HepG2 (cell line): ENCODE results near the gene CKAP5. TPM values are rescaled to one million over a fixed set of nuclear protein-coding genes. Genes with fewer than 3 reads are reported as not detected.

ENCODE experiments used
- ATAC-seq: fragments of 200-7000 bp; cut with Tn5 transposase; 3 replicates; pipeline ENCODE4 v1.9.1; 2020; ENCODE audit warnings: mild to moderate bottlenecking, moderate library complexity
- BruUV-seq: library from RNA; stranded (reverse); fragments of 400-500 nt; replicated peaks from 2 replicates; lab custom pipeline; 2021; lab: Mats Ljungman, UMichigan
- CTCF ChIA-PET: fragments of 300-600 bp; formaldehyde crosslinking; extraction: SDS; loops from one replicate; lab custom pipeline; 2021; ENCODE audit warnings: low total read pairs, inconsistent platforms, low intra/inter-chr PET ratio; lab: Yijun Ruan, JAX
- POLR2A ChIA-PET: fragments of 350-600 bp; sonication (Branson Sonifier 250); formaldehyde crosslinking; loops from one replicate; lab custom pipeline; 2020; ENCODE audit warnings: antibody characterized with exemption, inconsistent platforms; lab: Yijun Ruan, JAX
- DNase-seq: peaks from one replicate; pipeline ENCODE4 v3.0.0-alpha.2; 2015; ENCODE audit warnings: low spot score
- FAIRE-seq: peaks from 3 replicates; lab custom pipeline; 2011; peaks lifted over from hg19 to GRCh38; lab: Jason Lieb, UNC
- H2AFZ ChIP-seq: one replicate; pipeline ENCODE4 v1.6.1; 2011; ENCODE audit warnings: low read length, inconsistent platforms
- H3K27ac ChIP-seq: fragments of 300-600 bp; 3 replicates; pipeline ENCODE4 v1.8.0; 2011; ENCODE audit warnings: mixed run types, mild to moderate bottlenecking, mixed read lengths, low read length, inconsistent platforms; ENCODE audit not compliant: insufficient read depth; ENCODE audit errors: extremely low read length
- H3K27me3 ChIP-seq, 2 experiments: fragments of 200-600 bp in 1 of 2; 2 replicates in 1 of 2; 3 replicates in 1 of 2; pipeline versions ENCODE4 v1.6.0 to v1.8.0; 2011; ENCODE audit warnings: low read length in 2 of 2, mild to moderate bottlenecking in 2 of 2, moderate library complexity in 2 of 2, inconsistent platforms in 1 of 2; ENCODE audit not compliant: insufficient read depth in 2 of 2, control insufficient read depth in 1 of 2
- H3K36me3 ChIP-seq, 2 experiments: fragments of 200-600 bp in 1 of 2; replicated peaks in 1 of 2; 2 replicates in 1 of 2; 3 replicates in 1 of 2; pipeline versions ENCODE4 v1.5.1 to v1.8.0; 2011; ENCODE audit warnings: low read length in 2 of 2, inconsistent platforms in 1 of 2; ENCODE audit not compliant: insufficient read depth in 2 of 2, control insufficient read depth in 1 of 2
- H3K4me1 ChIP-seq: 2 replicates; pipeline ENCODE4 v1.5.1; 2012; ENCODE audit warnings: low read length, inconsistent platforms; ENCODE audit not compliant: insufficient read depth
- H3K4me2 ChIP-seq: 2 replicates; pipeline ENCODE4 v1.6.0; 2011; ENCODE audit warnings: low read depth, low read length, inconsistent platforms
- H3K4me3 ChIP-seq, 3 experiments: fragments of 200-600 bp in 1 of 3; sonication (generic), shearing (Covaris generic) in 1 of 3; replicated peaks in 1 of 3; 2 replicates each; pipeline ENCODE4 v1.5.1; 2011 to 2016; ENCODE audit warnings: low read length in 3 of 3, inconsistent platforms in 2 of 3, low read depth in 2 of 3, mild to moderate bottlenecking in 2 of 3, control low read depth in 1 of 3, mixed read lengths in 1 of 3; ENCODE audit not compliant: insufficient read depth in 1 of 3
- H3K79me2 ChIP-seq: one replicate; pipeline ENCODE4 v1.6.1; 2011; ENCODE audit warnings: low read length, inconsistent platforms; ENCODE audit not compliant: insufficient read depth
- H3K9ac ChIP-seq: 2 replicates; pipeline ENCODE4 v1.6.0; 2011; ENCODE audit warnings: mild to moderate bottlenecking, low read depth, low read length, inconsistent platforms; ENCODE audit not compliant: insufficient read depth
- H3K9me3 ChIP-seq: 2 replicates; pipeline ENCODE4 v1.5.1; 2012; ENCODE audit warnings: mild to moderate bottlenecking, low read length
- H4K20me1 ChIP-seq: 2 replicates; pipeline ENCODE4 v1.6.0; 2011; ENCODE audit warnings: inconsistent platforms, mild to moderate bottlenecking, low read length, moderate library complexity; ENCODE audit not compliant: insufficient read depth
- ARHGAP35 ChIP-seq: sonication (generic); formaldehyde crosslinking; IDR thresholded peaks from 2 replicates; pipeline ENCODE4 v1.9.0; 2022; ENCODE audit warnings: mild to moderate bottlenecking, inconsistent platforms, moderate library complexity, missing genetic modification reagents, borderline replicate concordance
- ATF6 ChIP-seq: sonication (generic); formaldehyde crosslinking; conservative IDR thresholded peaks from 2 replicates; pipeline ENCODE4 v1.4.0; 2020; ENCODE audit warnings: missing genetic modification reagents
- GABPB1 ChIP-seq: IDR thresholded peaks from 2 replicates; pipeline ENCODE4 v1.6.1; 2016; ENCODE audit warnings: mild to moderate bottlenecking, missing genetic modification reagents, moderate library complexity, missing compliant biosample characterization
- HES4 ChIP-seq: sonication (generic); formaldehyde crosslinking; IDR thresholded peaks from 2 replicates; pipeline ENCODE4 v1.9.0; 2021; ENCODE audit warnings: mild to moderate bottlenecking, missing genetic modification reagents, borderline replicate concordance
- MIER2 ChIP-seq: IDR thresholded peaks from 2 replicates; pipeline ENCODE4 v1.6.1; 2016; ENCODE audit warnings: missing biosample characterization, missing genetic modification reagents
- MTA3 ChIP-seq: sonication (generic); formaldehyde crosslinking; IDR thresholded peaks from 2 replicates; pipeline ENCODE4 v1.4.0; 2020; ENCODE audit warnings: missing genetic modification reagents
- NCOA1 ChIP-seq: sonication (generic); formaldehyde crosslinking; IDR thresholded peaks from 2 replicates; pipeline ENCODE4 v1.9.0; 2021; ENCODE audit warnings: missing genetic modification reagents
- PHB2 ChIP-seq: fragments of 450-650 bp; IDR thresholded peaks from 2 replicates; pipeline ENCODE4 v1.6.1; 2018; ENCODE audit not compliant: partially characterized antibody
- PRPF4 ChIP-seq: fragments of 200-400 bp; formaldehyde crosslinking; IDR thresholded peaks from 2 replicates; pipeline ENCODE4 v1.6.1; 2016; ENCODE audit warnings: low read length, low read depth; ENCODE audit not compliant: poor library complexity, severe bottlenecking
- SRSF4 ChIP-seq: fragments of 200-400 bp; formaldehyde crosslinking; IDR thresholded peaks from one replicate; pipeline ENCODE4 v1.6.1; 2018; ENCODE audit warnings: mild to moderate bottlenecking, low read depth, low read length, moderate library complexity; ENCODE audit not compliant: poor library complexity, severe bottlenecking
- TOPORS ChIP-seq: sonication (generic); formaldehyde crosslinking; IDR thresholded peaks from 2 replicates; pipeline ENCODE4 v1.8.0; 2023; ENCODE audit warnings: mild to moderate bottlenecking, missing genetic modification reagents
- ZBTB38 ChIP-seq: sonication (generic); formaldehyde crosslinking; IDR thresholded peaks from 2 replicates; pipeline ENCODE4 v1.5.1; 2020; ENCODE audit warnings: mild to moderate bottlenecking, missing genetic modification reagents
- ZFP36L2 ChIP-seq: sonication (generic); formaldehyde crosslinking; IDR thresholded peaks from 2 replicates; pipeline ENCODE4 v1.4.0; 2020; ENCODE audit warnings: missing genetic modification reagents
- ZNF530 ChIP-seq: sonication (generic); formaldehyde crosslinking; IDR thresholded peaks from 2 replicates; pipeline ENCODE4 v1.5.0; 2020; ENCODE audit warnings: low read depth, mild to moderate bottlenecking, missing genetic modification reagents
- WGBS: methylation state at CpG from one replicate; pipeline ENCODE4 v1.1.6; 2017; ENCODE audit warnings: low lambda C conversion rate; 5-methylcytosine and 5-hydroxymethylcytosine counted together
- in situ Hi-C: cut with HindIII; loops from 2 replicates; pipeline ENCODE4 v1.10.0; 2017; ENCODE audit warnings: low pct_unique_long_range_greater_than_20kb; ENCODE audit not compliant: extremely low pct_ligation_motif_present
- intact Hi-C: fragments of 100-400 bp; cut with micrococcal nuclease; formaldehyde crosslinking; loops from one replicate; pipeline ENCODE4 v1.10.0; 2022; ENCODE audit not compliant: unreplicated experiment
- polyA plus RNA-seq, 8 experiments: library from polyadenylated mRNA; depleted of rRNA in 3 of 8; stranded (reverse) in 7 of 8; unstranded in 1 of 8; fragments of >200 nt; fragmentation: Illumina TruSeq in 4 of 8; extraction: Trizol in 4 of 8; gene quantifications; 2 replicates each; pipeline versions ENCODE4 v1.2.1 to v1.2.3, GENCODE V29; 2011 to 2016; ENCODE audit warnings: low read depth in 4 of 8, missing spikeins in 1 of 8, mixed read lengths in 1 of 8; ENCODE audit not compliant: insufficient read depth in 1 of 8
- total RNA-seq, 5 experiments: library from RNA; depleted of rRNA; stranded (reverse); fragments of >200 nt; fragmentation: Illumina TruSeq; extraction: Trizol; gene quantifications; 2 replicates each; pipeline ENCODE4 v1.2.3, GENCODE V29; 2016; ENCODE audit warnings: low read depth in 1 of 5
- TF ChIP-seq, protein P1 (sequence below): sonication (generic); formaldehyde crosslinking; IDR thresholded peaks from 2 replicates; pipeline ENCODE4 v1.4.0; 2020; ENCODE audit warnings: missing genetic modification reagents
- TF ChIP-seq, protein P2 (sequence below), 2 experiments: IDR thresholded peaks; 2 replicates each; pipeline ENCODE4 v1.6.1; 2011 to 2012; ENCODE audit warnings: low read length in 2 of 2, borderline replicate concordance in 1 of 2, low read depth in 1 of 2, mild to moderate bottlenecking in 1 of 2, moderate library complexity in 1 of 2
- TF ChIP-seq, protein P3 (sequence below): sonication (generic); formaldehyde crosslinking; IDR thresholded peaks from 2 replicates; pipeline ENCODE4 v1.5.0; 2020; ENCODE audit warnings: mild to moderate bottlenecking, missing genetic modification reagents, borderline replicate concordance

The CKAP5 gene
- total and polyA plus RNA-seq, 2 of the 13 experiments (the other 11 are each of a cell fraction or from before 2014, with no cell fraction given): 79.2 to 103 TPM

- no peak for DNase-seq
- POLR2A ChIA-PET: no interaction called here
- no peak for TF ChIP-seq PHB2
- TF ChIP-seq, protein P1, sequence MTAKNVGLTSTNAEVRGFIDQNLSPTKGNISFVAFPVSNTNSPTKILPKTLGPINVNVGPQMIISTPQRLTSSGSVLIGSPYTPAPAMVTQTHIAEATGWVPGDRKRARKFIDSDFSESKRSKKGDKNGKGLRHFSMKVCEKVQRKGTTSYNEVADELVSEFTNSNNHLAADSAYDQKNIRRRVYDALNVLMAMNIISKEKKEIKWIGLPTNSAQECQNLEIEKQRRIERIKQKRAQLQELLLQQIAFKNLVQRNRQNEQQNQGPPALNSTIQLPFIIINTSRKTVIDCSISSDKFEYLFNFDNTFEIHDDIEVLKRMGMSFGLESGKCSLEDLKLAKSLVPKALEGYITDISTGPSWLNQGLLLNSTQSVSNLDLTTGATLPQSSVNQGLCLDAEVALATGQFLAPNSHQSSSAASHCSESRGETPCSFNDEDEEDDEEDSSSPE (CRISPR knock-in tag): no peak
- TF ChIP-seq ARHGAP35 (CRISPR knock-in tag): no peak
- TF ChIP-seq MIER2 (CRISPR knock-in tag): no peak
- TF ChIP-seq, protein P2, sequence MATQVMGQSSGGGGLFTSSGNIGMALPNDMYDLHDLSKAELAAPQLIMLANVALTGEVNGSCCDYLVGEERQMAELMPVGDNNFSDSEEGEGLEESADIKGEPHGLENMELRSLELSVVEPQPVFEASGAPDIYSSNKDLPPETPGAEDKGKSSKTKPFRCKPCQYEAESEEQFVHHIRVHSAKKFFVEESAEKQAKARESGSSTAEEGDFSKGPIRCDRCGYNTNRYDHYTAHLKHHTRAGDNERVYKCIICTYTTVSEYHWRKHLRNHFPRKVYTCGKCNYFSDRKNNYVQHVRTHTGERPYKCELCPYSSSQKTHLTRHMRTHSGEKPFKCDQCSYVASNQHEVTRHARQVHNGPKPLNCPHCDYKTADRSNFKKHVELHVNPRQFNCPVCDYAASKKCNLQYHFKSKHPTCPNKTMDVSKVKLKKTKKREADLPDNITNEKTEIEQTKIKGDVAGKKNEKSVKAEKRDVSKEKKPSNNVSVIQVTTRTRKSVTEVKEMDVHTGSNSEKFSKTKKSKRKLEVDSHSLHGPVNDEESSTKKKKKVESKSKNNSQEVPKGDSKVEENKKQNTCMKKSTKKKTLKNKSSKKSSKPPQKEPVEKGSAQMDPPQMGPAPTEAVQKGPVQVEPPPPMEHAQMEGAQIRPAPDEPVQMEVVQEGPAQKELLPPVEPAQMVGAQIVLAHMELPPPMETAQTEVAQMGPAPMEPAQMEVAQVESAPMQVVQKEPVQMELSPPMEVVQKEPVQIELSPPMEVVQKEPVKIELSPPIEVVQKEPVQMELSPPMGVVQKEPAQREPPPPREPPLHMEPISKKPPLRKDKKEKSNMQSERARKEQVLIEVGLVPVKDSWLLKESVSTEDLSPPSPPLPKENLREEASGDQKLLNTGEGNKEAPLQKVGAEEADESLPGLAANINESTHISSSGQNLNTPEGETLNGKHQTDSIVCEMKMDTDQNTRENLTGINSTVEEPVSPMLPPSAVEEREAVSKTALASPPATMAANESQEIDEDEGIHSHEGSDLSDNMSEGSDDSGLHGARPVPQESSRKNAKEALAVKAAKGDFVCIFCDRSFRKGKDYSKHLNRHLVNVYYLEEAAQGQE (IDR thresholded peaks at IDR 0.05; ENCODE audit: borderline replicate concordance in 1 of 2, low read depth in 1 of 2, low read length in 2 of 2): no peak
- TF ChIP-seq HES4 (CRISPR knock-in tag): no peak
- TF ChIP-seq MTA3 (CRISPR knock-in tag): no peak
- no peak for TF ChIP-seq ATF6 (CRISPR knock-in tag)
- TF ChIP-seq ZFP36L2: no peak
- TF ChIP-seq PRPF4: no peak
- TF ChIP-seq NCOA1 (CRISPR knock-in tag): no peak
- TF ChIP-seq SRSF4: no peak
- TF ChIP-seq ZBTB38 (CRISPR knock-in tag): no peak
- TF ChIP-seq TOPORS (CRISPR knock-in tag): no peak
- TF ChIP-seq ZNF530: no peak
- TF ChIP-seq, protein P3, sequence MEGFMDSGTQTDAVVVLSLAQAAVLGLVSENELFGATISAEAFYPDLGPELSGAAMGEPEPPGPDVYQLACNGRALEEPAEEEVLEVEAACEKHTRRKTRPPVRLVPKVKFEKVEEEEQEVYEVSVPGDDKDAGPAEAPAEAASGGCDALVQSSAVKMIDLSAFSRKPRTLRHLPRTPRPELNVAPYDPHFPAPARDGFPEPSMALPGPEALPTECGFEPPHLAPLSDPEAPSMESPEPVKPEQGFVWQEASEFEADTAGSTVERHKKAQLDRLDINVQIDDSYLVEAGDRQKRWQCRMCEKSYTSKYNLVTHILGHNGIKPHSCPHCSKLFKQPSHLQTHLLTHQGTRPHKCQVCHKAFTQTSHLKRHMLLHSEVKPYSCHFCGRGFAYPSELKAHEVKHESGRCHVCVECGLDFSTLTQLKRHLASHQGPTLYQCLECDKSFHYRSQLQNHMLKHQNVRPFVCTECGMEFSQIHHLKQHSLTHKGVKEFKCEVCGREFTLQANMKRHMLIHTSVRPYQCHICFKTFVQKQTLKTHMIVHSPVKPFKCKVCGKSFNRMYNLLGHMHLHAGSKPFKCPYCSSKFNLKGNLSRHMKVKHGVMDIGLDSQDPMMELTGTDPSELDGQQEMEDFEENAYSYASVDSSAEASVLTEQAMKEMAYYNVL: no peak
- no peak for TF ChIP-seq GABPB1
- Histone ChIP-seq H2AFZ (no peak overlapping the region), H3K36me3 (peaks cover 0 to 6% of the 10 kb centered on the region in 2 experiments; a peak in 1 of 5 replicates), H3K27me3 (no peaks in the 10 kb centered on the region), H3K4me3 (no peak overlapping the region), H3K4me2 (no peak overlapping the region), H3K27ac (no peak overlapping the region), H3K4me1 (peaks cover 23% of the 10 kb centered on the region), H3K9me3 (no peaks in the 10 kb centered on the region), H3K79me2 (peaks cover 94% of the 10 kb centered on the region), H4K20me1 (no peaks in the 10 kb centered on the region; the same call in 1 of the 2 replicates), H3K9ac (no peak overlapping the region)
- intact Hi-C loops (no loop called here), in situ Hi-C loops (no loop called here)
- ATAC-seq: no peak
- FAIRE-seq: no peak
- WGBS: 99% methylated on average over 4 of the region's 4 CpGs
- CTCF ChIA-PET: no interaction called here
- BruUV-seq: no TSS peak
Measured at GRCh38 chr11:46834821-46835220, 11.3 kb downstream of the CKAP5 start.
